GM21367 (cell line): Measurements from ENCODE around the gene FMN1.

ENCODE experiments used
- ATAC-seq: cut with Tn5 transposase; IDR thresholded peaks from one replicate; pipeline ENCODE4 v1.9.1; 2021; ENCODE audit not compliant: unreplicated experiment

The FMN1 gene

DNA sequence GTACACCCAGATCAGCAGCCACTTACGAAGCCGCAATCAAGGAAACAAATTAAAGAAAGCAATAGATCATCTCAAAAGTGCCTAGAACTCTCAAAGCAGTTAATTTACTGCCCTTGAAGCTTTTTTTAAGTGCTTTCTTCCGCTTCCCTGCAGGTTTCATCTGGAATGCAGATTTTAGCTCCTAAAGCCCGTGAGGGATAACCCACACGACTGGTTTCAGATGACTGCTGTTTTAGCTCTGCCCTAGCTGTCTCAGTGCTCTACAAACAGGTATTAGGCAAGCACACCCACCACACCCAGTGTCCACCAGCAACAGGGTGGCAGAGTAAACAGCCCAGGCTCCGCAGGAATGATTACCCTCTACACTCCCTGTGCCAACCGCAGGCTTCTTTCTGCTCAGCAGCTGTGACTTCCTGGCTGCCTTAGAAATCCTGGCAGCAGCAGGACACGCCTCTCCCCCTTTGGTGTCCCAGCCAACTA is 126.0 kb downstream of the FMN1 start:
- no peak for ATAC-seq

DNA sequence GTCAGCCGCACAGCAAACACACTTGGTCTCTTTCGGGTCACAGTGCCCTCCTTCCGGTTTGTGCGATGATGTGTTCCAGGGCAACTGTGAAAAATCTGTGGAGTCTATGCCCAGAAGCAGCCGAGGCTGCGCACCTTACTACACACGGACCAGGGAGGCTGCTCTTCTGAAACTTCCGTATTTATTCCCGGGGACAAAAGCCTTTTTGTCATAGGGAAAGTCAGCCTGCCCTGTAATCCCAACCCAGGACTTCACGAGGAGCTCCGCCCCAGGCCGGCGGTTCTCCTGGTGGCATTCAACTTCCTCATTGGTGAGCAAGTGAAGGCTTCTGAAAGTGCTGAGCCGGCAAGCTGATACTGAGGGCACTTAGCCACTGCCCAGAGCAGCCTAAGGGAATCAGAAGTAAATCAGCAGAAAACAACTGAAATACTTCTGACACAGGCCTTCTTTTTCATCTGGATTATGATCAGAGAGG is 126.5 kb downstream of the FMN1 start:
- ATAC-seq: no peak

DNA sequence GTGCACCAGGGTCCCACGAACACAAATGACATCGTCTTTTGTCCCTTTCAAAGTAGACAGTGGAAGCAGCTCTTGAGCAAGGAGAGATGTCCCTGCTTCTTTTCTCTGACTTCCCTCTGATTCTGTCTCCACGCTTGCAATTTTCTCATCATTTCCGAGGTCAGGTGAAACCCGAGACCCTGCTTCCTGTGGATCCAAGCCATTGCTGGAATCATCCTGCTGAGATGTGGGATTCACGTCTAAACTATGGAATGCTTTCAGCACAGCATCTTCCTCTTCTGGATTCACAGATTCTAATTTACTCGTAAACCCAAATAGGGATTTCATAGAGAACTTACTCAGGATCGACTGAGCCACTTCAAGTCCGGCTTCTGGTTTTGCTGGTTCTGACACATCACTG is 127.1 kb downstream of the FMN1 start:
- ATAC-seq: no peak

DNA sequence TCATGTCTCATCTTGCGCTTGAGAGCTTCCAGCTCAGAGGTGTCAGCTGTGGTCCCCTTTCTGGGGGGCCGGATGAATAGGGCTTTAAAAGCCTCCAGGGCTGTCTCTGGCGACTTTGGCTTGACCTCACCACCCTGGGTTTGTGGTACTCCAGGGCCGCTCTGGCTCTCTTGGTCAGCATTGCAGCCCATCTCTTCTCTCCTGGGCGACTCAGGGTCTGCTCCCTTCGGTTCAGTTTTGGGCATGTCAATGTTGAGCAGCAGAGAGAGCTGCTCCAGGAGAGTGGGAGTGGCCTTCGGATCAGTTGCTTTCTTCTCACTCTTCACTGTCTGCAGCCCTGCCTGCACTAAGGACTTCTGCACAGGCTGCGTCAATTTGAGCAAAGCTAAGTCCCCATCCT is 127.9 kb downstream of the FMN1 start:
- no peak for ATAC-seq

DNA sequence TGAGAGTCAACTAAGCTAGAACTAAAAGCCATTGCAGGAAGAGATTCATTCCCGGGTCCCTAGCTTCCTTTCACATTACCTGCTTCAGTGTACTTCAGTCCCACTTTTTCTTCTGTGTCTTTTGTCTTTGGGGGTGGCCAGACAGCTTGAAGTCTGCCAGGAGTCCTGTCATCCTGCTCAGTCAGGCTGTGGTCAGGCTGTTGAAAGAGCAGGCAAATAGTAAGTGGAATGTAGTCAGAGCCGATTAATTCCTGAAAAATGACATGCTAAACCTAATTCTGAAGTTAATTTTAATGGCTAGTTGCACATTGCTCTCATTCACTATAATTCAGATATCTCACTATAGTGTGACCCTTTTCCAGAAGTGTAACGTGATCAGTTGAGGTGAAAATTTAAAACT is 129.6 kb downstream of the FMN1 start:
- no peak for ATAC-seq

DNA sequence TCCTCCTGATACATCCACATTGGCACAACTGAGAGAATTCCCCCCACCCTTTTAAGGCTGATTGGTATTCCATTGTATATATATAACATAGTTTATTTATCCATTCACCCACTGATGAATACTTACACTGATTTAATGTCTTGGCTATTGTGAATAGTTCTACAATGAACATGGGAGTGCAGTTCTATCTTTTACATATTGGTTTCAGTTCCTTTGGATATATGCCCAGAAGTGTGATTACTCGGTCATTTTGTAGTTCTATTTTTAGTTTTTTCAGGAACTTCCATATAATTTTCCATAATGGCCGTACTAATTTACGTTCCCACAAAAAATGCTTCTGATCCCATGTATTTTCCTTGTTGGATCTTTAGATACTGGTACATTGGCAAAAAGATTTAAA is 135.3 kb downstream of the FMN1 start:
- ATAC-seq: no peak

DNA sequence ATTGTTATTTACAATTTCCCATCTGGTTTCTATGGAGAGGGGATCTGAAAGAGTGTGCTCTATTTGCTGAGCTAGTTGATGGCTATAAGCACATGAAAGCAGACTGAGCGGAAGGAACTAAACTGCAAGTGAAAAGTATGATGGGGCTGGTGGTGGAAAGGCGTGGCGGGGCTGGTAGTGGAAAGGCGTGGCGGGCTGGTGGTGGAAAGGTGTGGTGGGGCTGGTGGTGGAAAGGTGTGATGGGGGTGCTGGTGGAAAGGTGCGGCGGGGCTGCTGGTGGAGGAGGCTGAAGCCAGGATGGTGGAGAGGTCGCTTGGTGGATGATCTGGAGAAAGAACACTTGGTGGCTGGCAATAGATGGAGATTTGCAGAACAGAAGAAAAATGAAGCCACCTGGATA is 136.7 kb downstream of the FMN1 start:
- no peak for ATAC-seq

DNA sequence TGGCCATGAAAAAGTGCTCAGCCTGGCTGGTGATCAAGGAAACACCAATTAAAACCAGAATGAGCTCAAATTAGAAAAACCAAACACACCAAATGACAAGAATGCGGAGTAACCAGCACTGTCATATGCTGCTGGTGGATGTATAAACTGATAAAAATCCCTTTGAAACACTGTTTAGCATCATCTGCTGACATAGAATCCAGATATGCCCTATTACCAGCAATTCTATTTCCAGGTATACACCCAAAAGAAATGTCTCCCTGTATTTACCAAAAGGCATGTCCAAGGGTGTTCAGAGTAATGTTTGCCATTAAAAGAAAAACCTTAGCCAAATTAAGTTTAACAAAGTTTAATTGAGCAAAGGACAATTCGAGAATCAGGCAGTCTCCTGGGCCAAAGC is 138.6 kb downstream of the FMN1 start:
- ATAC-seq: no peak

DNA sequence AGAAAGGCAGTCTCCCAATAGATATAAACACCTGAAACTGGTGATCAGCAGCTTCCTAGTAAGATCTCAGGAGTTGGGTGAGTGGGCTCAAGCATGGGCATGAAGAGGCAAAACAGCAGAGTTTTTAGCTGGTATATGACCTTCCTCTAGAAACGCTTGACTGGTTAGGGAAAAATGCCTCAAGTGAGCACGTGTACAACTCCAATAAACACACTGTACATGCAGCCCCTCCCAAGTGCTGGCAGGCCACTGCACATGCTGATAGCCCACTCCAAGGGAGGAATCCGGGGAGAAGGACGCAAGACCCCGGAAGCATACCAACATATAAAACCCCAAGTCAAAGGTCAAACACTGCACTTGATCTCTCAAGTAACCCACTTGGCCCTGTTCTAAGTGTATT is 143.0 kb downstream of the FMN1 start:
- no peak for ATAC-seq

DNA sequence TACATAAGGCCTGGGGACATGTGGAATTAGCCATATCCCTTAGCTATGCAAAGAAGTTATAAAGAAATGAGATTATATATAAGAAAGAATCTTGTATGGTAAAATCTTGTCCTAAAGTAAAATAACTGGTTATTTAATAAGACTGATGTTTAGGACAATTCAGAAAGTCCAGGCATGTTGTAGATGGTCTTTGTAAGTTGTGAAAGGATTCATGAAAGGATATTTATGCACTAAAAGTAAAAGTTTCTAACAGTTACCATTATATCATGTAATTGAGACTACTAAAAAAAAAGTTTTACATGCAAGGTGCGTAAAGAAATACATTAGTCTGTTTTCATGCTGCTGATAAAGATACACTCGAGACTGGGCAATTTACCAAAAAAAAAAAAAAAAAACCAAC is 146.3 kb downstream of the FMN1 start:
- ATAC-seq: no peak

DNA sequence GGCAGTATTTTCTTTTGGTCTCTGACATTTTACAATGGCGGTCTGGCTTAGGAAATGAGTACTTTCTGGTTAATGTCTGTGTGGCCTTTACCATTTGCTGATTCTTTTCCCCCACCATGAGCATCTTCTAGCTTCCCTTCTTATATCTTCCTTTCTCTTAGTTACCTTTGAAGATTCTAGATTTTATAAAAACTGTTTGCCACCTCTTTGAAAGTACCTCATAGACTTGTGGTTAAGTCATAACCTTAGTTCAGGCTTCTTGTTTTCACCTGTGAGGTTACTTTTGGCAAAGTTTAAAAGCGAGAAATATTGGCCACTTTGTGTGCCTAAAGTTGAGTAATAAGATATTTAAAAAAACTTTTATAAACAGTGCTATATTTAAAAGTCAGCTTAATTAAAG is 147.4 kb downstream of the FMN1 start:
- ATAC-seq: no peak

DNA sequence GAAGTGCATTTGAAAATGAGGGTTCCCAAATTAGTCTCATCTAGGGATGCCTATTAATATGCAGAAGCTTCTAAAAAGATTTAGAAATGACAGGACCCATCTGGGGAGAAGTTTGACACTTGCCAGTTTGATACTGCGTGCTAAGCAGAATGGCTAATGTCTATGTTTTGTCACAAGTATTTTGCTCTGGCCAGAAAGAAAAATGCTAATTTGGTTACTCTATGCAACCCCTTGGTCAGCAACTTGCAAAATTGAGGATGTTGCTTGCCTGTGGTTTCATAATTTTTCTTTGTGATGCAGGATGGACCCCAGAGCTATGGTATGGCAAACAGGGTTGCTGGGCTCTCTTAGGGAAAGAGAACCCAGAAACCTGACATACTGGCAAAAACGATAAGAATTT is 148.2 kb downstream of the FMN1 start:
- ATAC-seq: no peak

DNA sequence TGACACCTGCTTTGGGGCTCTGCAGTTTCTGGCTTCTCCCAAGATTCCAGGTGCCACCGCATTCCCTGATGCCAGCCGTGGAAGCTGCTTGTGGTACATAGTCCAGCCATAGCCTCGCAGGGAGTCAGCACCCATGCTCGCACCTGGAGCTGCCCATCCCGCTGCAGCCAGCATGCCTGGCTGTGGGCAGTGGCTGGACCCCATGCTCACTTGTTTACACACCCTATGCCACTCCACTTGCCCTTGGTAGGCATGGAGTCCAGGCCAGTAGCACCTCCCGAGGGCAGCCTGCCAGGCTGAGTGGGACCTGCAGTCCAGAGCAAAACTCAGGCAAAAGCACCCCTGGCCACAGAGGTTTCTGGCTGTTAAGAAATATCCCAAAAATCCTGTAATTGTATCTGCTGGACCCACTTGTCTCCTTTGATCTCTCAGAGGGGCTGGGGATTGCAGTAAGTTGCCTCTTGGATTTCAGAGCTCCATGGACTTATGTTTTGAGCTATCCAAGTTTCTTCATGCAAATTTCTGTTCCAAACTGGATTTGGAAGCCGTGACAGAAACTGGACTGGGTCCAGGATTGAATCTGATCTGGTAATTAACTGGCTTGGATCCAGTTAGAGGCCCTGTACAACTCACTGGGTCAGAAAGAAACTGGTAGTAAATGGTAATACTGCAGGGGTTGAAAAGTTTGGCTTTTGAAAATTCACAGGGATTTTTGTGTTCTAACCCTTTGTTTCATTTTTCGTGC is 149.3 kb downstream of the FMN1 start:
- ATAC-seq: no peak

DNA sequence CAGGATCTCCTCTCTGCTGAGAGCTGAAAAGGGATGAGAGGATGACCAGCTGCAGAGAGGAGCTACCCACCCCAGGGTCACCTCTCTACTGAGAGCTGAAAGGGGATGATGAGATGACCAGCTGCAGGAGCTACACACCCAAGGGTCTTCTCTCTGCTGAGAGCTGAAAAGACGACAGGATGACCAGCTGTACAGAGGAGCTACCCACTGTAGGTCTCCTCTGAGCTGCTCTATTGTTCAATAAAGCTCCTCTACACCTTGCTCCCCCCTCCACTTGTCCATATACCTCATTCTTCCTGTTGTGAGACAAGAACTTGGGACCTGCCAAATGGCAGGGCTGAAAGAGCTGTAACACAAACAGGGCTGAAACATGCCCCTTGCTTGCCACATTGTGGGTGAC is 149.9 kb downstream of the FMN1 start:
- ATAC-seq: no peak

DNA sequence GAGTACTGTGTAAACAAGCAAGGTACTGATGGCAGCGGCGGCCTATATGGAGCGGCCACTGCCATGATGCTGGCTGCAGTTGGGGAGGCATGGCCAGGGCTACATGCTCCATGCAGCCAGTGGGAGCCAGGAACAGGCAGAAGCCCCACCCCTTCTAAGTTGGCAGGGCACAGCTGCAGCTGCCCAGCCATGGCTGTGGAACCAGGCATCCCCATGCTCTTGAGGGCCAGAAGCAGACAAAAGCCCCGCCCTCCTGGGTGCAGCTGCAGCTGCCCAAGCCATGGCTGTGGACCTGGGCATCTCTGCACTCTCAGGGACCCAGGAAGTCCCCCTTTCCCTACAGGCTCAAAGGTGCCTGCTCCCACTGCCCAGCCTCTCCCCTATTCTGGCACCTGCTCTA is 150.9 kb downstream of the FMN1 start:
- ATAC-seq: no peak

DNA sequence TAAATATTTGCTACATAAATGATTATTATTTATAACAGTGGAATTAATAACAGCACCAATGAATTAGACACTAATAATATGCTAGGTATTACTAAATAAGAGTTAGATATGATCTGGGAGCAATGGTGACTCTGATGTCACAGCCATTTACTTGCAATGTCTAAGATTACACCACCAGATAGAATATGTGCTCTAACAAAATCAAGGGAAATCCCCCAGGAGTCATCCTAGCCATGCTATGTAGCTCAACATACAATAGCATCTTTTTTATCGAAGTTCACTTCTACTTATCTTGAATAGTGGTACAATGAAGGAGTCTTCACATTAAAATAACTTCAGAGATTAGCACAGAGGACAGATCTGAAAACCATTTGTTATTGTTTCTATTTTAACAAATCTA is 154.0 kb downstream of the FMN1 start:
- ATAC-seq: no peak

DNA sequence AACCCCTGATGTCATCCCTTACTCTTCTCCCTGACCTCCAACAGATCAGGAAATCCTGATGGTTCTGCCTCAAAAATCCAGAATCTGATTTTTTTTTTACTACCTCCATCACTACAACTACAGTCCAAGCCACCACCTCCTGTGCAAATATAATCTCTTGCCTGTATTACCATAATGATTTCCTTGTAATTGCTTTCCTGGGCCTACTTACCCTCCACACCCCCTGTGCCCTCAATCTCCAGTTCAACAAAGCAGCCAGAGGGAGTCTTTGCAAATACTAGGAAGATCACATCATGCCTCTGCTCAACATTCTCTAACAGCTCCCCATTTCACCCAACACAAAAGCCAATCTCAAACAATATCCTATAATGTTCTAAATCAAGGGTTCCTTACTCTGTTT is 159.9 kb downstream of the FMN1 start:
- no peak for ATAC-seq

DNA sequence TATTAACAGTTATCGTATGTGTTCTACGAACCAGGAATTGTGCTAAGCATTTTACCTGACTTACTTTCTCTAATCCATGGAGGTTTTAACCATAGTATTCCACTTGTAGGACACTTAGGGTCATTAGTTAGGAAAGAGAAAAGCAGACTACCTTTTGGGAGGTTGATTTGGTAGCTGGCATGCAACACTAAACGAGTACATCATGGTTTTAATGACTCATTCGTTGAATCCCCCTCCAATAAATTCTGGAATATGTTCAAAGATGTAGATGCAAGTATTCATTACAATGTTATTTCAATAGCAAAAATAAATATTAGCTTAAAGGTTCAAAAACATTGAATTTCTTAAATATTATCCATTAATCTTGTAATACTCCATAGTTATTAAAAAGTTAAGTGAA is 162.5 kb downstream of the FMN1 start:
- no peak for ATAC-seq

DNA sequence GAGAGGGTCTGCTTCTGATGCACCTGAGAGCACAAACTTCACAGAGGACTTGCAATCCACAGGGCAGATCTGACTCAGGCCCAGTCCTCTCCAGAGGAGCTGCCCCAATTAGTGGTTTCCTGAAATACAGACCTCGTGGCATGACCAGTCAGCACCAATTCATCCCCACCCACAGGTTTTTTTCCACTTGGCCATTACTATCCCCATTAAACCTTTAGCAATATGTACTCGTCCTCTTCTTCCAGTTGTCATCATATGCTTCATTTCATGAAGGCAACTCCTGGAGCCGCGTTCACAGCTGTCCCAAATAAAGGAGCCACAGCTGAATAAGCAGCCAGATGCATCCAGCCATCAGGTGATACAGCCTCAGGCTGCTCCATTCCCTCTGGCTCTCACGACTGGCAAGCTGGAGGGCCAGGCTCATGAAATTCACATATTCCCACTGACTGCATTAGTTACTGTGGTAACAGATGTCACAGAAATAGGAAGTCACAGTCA is 163.1 kb downstream of the FMN1 start:
- no peak for ATAC-seq

DNA sequence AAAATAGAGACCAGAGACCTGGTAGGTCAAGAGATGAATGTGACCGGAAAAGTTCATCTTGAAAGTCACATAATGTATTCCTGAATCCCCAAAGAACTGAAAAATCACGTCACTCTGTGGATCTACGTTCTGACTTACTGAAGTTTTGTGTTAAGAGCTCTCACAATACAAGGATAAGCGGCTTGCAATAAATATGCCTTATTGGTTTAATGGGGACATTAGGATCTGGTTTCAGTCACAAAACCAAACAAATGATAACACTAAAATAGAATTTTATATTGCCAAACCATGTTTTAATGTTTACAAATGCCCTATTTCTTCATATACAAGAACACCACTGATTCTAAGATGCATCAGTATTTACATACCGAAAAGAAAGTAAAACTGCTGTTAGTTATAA is 164.2 kb downstream of the FMN1 start:
- no peak for ATAC-seq

DNA sequence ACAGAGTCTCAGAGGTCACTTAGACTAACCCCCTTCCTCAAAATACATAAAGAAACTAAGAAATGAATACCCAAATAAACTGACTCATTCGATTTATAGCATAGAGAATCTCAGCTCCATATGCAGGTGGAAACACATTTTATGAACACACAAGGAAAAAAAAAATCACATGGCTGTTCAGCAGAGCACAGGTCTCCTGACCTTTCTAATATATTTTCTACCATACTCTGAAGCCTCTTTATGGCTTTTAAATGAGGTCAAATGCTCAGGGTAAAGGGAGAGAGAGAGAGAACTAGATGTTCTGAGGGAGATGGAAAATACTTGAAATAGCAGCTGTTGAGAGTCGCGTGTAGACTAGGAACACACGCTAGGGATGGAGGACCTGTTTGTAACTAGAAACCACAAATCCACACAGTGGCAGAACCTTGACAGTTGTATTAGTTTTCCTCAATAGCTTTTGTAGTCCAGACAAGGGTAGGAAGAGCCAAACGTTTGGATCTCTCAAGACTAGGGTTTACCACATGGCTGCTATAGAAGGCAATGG is 165.3 kb downstream of the FMN1 start:
- no peak for ATAC-seq

DNA sequence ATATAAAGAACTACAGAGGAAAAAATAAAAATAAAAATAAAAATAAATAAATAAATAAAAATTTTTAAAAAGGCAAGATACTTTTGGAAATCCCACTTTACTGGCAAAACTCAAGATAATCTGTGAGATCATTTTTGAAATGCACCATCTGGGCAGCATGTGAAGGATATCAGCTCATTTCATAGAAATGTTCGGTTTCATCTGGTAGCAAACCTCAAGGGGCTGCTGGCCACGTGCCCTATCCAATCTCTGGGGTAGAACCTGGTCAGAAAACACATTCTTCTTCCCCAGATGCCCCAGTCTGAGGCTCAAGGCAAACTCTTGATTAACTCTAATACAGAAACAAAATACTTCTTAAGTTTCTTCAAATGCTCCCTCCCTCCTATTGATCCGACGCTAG is 166.0 kb downstream of the FMN1 start:
- no peak for ATAC-seq
